ENCODE measurements around the gene PCDH15. TPM values are rescaled to one million over a fixed set of nuclear protein-coding genes. Genes with fewer than 3 reads are reported as not detected.

The PCDH15 gene
- total and polyA plus RNA-seq, 2 of the 8 experiments (the other 6 are each of a cell fraction or from before 2014, with no cell fraction given), result 0.11 TPM; not detected in 1

GRCh38 chr10:54665095-54665494, 135.9 kb downstream of the PCDH15 start:
- FAIRE-seq (no peak), DNase-seq (ENCODE audit: low read depth in 1 of 2, low spot score in 2 of 2) (no peak)
- Histone ChIP-seq H4K8ac (ENCODE audit: extremely low read depth, insufficient read depth, low read length) (no peak overlapping the region), H2BK15ac (ENCODE audit: low read length) (no peak overlapping the region), H3K4ac (replicated peaks; ENCODE audit: insufficient read length, low read depth, low read length) (no peak overlapping the region), H2BK20ac (ENCODE audit: low read length) (no peak overlapping the region), H3K27ac (ENCODE audit: low read depth, low read length) (no peak overlapping the region), H2BK12ac (ENCODE audit: low read depth, low read length) (no peak overlapping the region), H2BK5ac (ENCODE audit: low read depth, low read length) (no peak overlapping the region), H3K14ac (ENCODE audit: insufficient read length) (no peak overlapping the region), H3K23me2 (ENCODE audit: low read depth, low read length) (no peaks in the 10 kb centered on the region), H4K5ac (ENCODE audit: insufficient read length, low read depth, low read length) (no peak overlapping the region), H3K9me3 (ENCODE audit: insufficient read depth in 2 of 2, low read depth in 1 of 2, low read length in 1 of 2) (no peaks in the 10 kb centered on the region), H3K4me2 (ENCODE audit: insufficient read depth in 1 of 2, low read depth in 2 of 2, low read length in 2 of 2) (no peak overlapping the region), H3K36me3 (ENCODE audit: control insufficient read depth in 2 of 4, insufficient read depth in 4 of 4, low read length in 3 of 4) (no peaks in the 10 kb centered on the region), H3K23ac (ENCODE audit: insufficient read length) (no peak overlapping the region), H3K79me1 (ENCODE audit: low read depth, low read length) (no peaks in the 10 kb centered on the region), H3K4me1 (replicated peaks in 1 of 4; ENCODE audit: control insufficient read depth in 3 of 4, insufficient read depth in 4 of 4, low read length in 3 of 4) (no peaks in the 10 kb centered on the region), H3K56ac (replicated peaks; ENCODE audit: insufficient read length, low read depth, low read length) (no peak overlapping the region), H3K4me3 (ENCODE audit: extremely low read depth in 1 of 4, insufficient read depth in 2 of 4, low read depth in 3 of 4, low read length in 4 of 4) (no peak overlapping the region), H2AFZ (ENCODE audit: low read length) (no peak overlapping the region), H3K9ac (replicated peaks in 1 of 4; ENCODE audit: extremely low read depth in 1 of 4, low read depth in 3 of 4, low read length in 3 of 4) (no peak overlapping the region), H2BK120ac (replicated peaks; ENCODE audit: low read depth, low read length) (no peak overlapping the region), H4K20me1 (replicated peaks in 1 of 2; ENCODE audit: control insufficient read depth in 1 of 2, insufficient read depth in 2 of 2, low read length in 2 of 2) (no peaks in the 10 kb centered on the region), H4K91ac (replicated peaks; ENCODE audit: insufficient read length, low read length) (no peak overlapping the region), H3K18ac (ENCODE audit: extremely low read depth, low read length) (no peak overlapping the region), H3K79me2 (ENCODE audit: control insufficient read depth in 1 of 2, insufficient read depth in 2 of 2, low read length in 2 of 2) (no peaks in the 10 kb centered on the region), H2AK5ac (ENCODE audit: low read depth, low read length) (no peak overlapping the region), H3K27me3 (replicated peaks in 1 of 4; ENCODE audit: control insufficient read depth in 3 of 4, extremely low read depth in 1 of 4, insufficient read depth in 3 of 4, low read length in 3 of 4) (peaks cover 0 to 1% (median 0%) of the 10 kb centered on the region in 4 experiments; a peak in 1 of 7 replicates)
- CTCF ChIA-PET (ENCODE audit: partially characterized antibody), result no interaction called here
- peak; percentile 53; the same call in 1 of the 2 replicates for TF ChIP-seq CEBPB (IDR thresholded peaks at IDR 0.05; ENCODE audit: low read depth, low read length)
- no peak for TF ChIP-seq RNF2 (IDR thresholded peaks at IDR 0.05; ENCODE audit: borderline replicate concordance, low read depth, low read length, missing control alignments, poor library complexity, severe bottlenecking)
- no peak for TF ChIP-seq EGR1 (IDR thresholded peaks at IDR 0.05; ENCODE audit: borderline replicate concordance, low read depth, low read length)
- TF ChIP-seq MAFK (IDR thresholded peaks at IDR 0.05; ENCODE audit: low read depth, low read length), result no peak
- POLR2A ChIA-PET (ENCODE audit: partially characterized antibody), result no interaction called here
